Parathyroid adenoma (tissue), 2 donors: Measurements from ENCODE around the gene PLEKHA7.

Source experiments
- H2AFZ ChIP-seq: fragments of 300-600 bp; sonication (generic); one replicate; pipeline ENCODE4 v1.7.0; 2017; ENCODE audit warnings: antibody characterized with exemption, mild to moderate bottlenecking
- H3K27ac ChIP-seq: fragments of 300-600 bp; sonication (generic); one replicate; pipeline ENCODE4 v1.7.0; 2017
- H3K27me3 ChIP-seq: fragments of 300-600 bp; sonication (generic); one replicate; pipeline ENCODE4 v1.7.0; 2017; ENCODE audit warnings: low read length; ENCODE audit not compliant: control insufficient read depth, insufficient read depth
- H3K36me3 ChIP-seq: fragments of 300-600 bp; sonication (generic); one replicate; pipeline ENCODE4 v1.7.0; 2017; ENCODE audit warnings: low read length; ENCODE audit not compliant: control insufficient read depth, insufficient read depth
- H3K4me1 ChIP-seq: fragments of 300-600 bp; sonication (generic); one replicate; pipeline ENCODE4 v1.7.0; 2017; ENCODE audit warnings: control low read depth
- H3K4me2 ChIP-seq: fragments of 300-600 bp; sonication (generic); one replicate; pipeline ENCODE4 v1.7.0; 2017; ENCODE audit warnings: low read length
- H3K4me3 ChIP-seq: fragments of 300-600 bp; sonication (generic); one replicate; pipeline ENCODE4 v1.7.0; 2017; ENCODE audit warnings: low read depth, low read length
- H3K79me2 ChIP-seq: fragments of 300-600 bp; sonication (generic); one replicate; pipeline ENCODE4 v1.7.0; 2017; ENCODE audit warnings: control low read depth
- H3K9ac ChIP-seq: fragments of 300-600 bp; sonication (generic); one replicate; pipeline ENCODE4 v1.7.0; 2017; ENCODE audit warnings: mild to moderate bottlenecking
- H3K9me3 ChIP-seq: fragments of 300-600 bp; sonication (generic); one replicate; pipeline ENCODE4 v1.7.0; 2017; ENCODE audit warnings: low read length; ENCODE audit not compliant: control insufficient read depth
- CTCF ChIP-seq: fragments of 300-600 bp; sonication (generic); IDR thresholded peaks from one replicate; pipeline ENCODE4 v1.7.0; 2017; ENCODE audit warnings: antibody characterized with exemption, mild to moderate bottlenecking
- donor health status: primary hyperparathyroidism.

Gene PLEKHA7

GRCh38 chr11:16860617-16861016, 153.6 kb downstream of the PLEKHA7 start:
- Histone ChIP-seq H3K27ac (no peak overlapping the region), H3K9ac (no peak overlapping the region), H3K9me3 (no peaks in the 10 kb centered on the region), H3K27me3 (no peaks in the 10 kb centered on the region), H3K4me3 (no peak overlapping the region), H3K79me2 (no peaks in the 10 kb centered on the region), H2AFZ (no peak overlapping the region), H3K4me1 (no peaks in the 10 kb centered on the region), H3K36me3 (no peaks in the 10 kb centered on the region), H3K4me2 (no peak overlapping the region)
- TF ChIP-seq CTCF = no peak

GRCh38 chr11:16859651-16860050, 154.6 kb downstream of the PLEKHA7 start:
- no peaks in the 10 kb centered on the region for H3K36me3 ChIP-seq
- H2AFZ ChIP-seq = no peak overlapping the region
- no peak overlapping the region for H3K9ac ChIP-seq
- no peaks in the 10 kb centered on the region for H3K79me2 ChIP-seq
- no peaks in the 10 kb centered on the region for H3K4me1 ChIP-seq
- no peak for TF ChIP-seq CTCF
- no peak overlapping the region for H3K4me2 ChIP-seq
- no peaks in the 10 kb centered on the region for H3K27me3 ChIP-seq
- H3K9me3 ChIP-seq = no peaks in the 10 kb centered on the region
- no peak overlapping the region for H3K27ac ChIP-seq
- H3K4me3 ChIP-seq = no peak overlapping the region

- no peak for TF ChIP-seq CTCF
- Histone ChIP-seq H3K36me3 (no peaks in the 10 kb centered on the region), H3K27me3 (no peaks in the 10 kb centered on the region), H3K4me1 (no peaks in the 10 kb centered on the region), H3K9ac (no peak overlapping the region), H3K9me3 (no peaks in the 10 kb centered on the region), H3K4me3 (no peak overlapping the region), H3K79me2 (no peaks in the 10 kb centered on the region), H3K27ac (no peak overlapping the region), H3K4me2 (no peak overlapping the region), H2AFZ (no peak overlapping the region)
These were observed 157.0 kb downstream of the PLEKHA7 start for GRCh38 chr11:16857186-16857585.

- no peaks in the 10 kb centered on the region for H3K9me3 ChIP-seq
- H3K27ac ChIP-seq = no peak overlapping the region
- H3K4me3 ChIP-seq = no peak overlapping the region
- H2AFZ ChIP-seq = no peak overlapping the region
- no peaks in the 10 kb centered on the region for H3K4me1 ChIP-seq
- no peak overlapping the region for H3K9ac ChIP-seq
- TF ChIP-seq CTCF = no peak
- no peaks in the 10 kb centered on the region for H3K79me2 ChIP-seq
- H3K36me3 ChIP-seq = no peaks in the 10 kb centered on the region
- H3K4me2 ChIP-seq = no peak overlapping the region
- H3K27me3 ChIP-seq = no peaks in the 10 kb centered on the region
These were observed 158.2 kb downstream of the PLEKHA7 start for GRCh38 chr11:16856022-16856471.

GRCh38 chr11:16854979-16855378, 159.2 kb downstream of the PLEKHA7 start:
- Histone ChIP-seq H3K9ac (no peak overlapping the region), H3K4me1 (no peaks in the 10 kb centered on the region), H3K27me3 (no peaks in the 10 kb centered on the region), H3K4me2 (no peak overlapping the region), H3K9me3 (no peaks in the 10 kb centered on the region), H3K79me2 (no peaks in the 10 kb centered on the region), H2AFZ (no peak overlapping the region), H3K36me3 (no peaks in the 10 kb centered on the region), H3K27ac (no peak overlapping the region), H3K4me3 (no peak overlapping the region)
- no peak for TF ChIP-seq CTCF
